Fibroblast of skin of scalp (primary cell): Measurements from ENCODE around the gene DAB1.
A peak's percentile ranks its signal among the peaks of the same experiment; 100 is the strongest.

Source experiments
- DNase-seq: peaks from one replicate; pipeline ENCODE4 v3.0.0-alpha.2; 2013

DAB1 gene

DNA sequence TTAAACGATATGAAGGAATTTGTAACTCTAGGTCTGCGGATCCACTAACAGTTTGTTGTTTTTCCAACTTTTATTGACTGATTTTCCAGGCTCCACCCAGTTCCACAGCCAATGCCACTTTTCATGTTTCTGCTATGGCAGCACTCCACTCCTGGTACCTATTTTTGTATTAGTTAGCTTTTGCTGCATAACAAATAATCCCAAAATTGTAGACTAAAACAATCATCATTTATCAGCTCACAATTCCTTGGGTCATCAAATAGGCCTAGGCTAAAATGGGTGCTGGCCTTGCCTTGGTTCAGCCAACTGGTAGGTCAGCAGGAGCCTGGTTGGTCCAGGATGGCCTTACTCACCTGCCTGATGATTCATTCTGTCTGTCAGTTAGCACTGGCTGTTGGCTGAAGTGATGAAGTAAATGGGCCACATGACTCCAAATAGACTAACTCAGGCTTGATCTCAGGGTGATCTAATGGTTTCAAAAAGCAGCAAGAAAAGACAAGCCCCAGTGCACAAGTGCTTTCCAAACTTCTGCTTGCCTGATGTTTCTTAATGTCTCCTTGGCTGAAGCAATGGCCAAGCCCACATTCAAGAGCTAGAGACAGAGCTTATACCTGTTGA is 454.9 kb downstream of the DAB1 start:
- DNase-seq, result no peak

DNA sequence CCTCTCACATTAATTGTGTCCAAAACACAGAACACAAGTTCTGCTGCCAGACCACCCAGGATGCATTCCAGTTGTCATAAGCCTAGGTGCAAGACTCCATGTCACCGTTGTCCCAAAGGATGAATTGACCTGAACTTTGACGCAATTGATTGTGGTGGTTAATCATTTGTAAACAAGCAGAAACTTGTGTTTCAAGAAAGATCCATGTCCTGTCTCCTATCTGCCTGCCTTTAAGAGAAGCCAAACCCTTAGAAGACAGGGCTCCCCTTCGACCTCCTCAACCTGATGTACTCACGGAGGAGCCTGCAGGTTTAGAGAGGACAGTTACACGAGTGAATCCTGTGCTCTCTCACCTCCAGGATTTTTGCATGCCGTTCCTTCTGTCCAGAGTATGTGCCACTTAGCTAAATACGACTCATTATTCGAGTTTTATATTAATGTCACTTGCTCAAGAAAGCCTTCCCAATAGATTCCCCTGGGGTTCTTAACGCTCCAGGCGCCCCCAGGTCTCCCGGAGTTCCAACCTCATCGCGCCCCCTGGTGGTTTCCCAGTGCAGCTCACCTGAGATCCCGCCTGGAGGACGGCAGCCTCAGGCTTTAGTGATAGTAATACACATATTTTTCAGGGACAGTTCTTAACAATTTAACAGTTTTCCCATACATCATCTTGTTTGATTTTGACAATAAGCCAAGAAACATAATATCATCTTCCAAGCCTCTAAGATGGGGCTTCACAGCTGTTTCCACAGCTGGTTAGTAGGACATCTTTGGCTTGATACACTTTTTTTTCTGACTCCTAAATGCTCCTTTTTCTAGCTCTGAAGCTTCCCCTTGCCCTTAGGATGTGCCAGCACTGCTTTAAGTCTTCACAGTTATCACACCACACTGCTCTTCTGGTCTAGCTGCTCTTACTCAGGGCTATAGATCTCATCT is 455.7 kb downstream of the DAB1 start:
- DNase-seq, result peak; percentile 31

DNA sequence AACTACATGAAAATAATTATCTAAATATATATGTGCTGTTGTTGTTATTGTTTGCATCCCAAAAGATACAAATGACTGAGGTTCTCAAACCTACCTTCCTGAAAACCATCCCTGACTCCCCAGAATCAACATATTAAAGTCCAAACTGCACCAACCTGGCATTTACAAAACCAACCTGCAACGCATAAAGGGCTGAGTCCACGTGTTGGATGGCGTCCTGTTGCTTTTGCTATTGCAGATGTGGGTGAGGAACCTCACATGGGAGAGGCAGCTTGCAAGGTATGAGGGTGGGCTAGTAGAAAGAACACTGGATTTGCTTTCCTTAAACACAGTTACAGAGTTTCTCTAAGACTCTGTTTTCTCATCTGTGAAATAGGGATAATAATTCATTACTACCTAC is 456.5 kb downstream of the DAB1 start:
- no peak for DNase-seq

DNA sequence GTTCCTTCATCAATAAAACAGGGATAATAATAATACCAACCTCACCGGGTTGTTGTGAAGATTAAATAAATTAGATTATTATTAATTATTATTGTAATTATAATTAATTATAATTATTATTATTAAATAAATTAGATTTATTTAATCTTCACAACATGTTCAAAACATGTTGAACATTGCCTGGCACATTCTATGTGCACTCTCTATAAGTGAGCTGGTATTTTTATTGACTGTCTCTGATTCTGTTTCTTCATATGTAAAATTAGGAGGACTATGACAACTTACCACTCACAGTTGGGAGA is 457.2 kb downstream of the DAB1 start:
- DNase-seq, result no peak

DNA sequence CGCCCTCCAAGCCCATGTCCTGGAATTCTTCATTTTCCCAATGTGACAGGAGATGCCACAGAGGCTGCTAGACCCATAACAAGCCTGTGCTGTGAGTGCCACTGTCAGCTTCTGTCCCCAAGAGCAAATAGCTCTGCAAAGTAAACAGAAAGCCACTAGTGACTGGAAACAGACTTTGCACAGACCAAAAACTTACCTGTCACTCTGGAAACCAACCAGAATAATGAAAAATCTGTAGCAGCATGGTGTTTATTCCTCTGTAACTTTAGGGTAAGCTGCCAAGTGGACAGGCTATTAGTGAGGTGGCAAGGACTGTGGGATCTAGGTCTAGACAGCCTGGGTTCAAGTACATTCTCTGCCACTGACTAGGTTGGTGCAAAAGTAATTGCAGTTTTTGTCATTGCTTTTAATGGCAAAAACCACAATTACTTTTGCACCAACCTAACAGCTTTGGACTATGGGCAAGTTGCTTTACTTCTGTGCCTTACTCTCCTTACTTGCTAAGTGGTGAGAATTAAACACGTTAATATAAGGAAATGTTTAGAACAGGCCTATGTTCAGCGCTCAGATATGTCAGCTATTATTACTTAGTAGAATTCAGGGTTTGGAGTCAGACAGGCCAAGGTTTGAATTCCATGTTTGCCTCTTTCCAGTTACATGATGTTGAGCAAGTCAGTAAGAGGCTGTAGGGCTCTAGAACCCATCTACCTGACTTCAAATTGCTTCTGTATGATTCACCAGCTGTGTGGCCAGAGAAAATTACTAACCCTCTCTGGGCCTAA is 457.8 kb downstream of the DAB1 start, which contains the start of gene C8B:
Gene C8B, minus strand, starts transcription at position 100 of the 782 bp plus-strand sequence. Its CDS starts 67 bp downstream, at position 33.
- no peak for DNase-seq

DNA sequence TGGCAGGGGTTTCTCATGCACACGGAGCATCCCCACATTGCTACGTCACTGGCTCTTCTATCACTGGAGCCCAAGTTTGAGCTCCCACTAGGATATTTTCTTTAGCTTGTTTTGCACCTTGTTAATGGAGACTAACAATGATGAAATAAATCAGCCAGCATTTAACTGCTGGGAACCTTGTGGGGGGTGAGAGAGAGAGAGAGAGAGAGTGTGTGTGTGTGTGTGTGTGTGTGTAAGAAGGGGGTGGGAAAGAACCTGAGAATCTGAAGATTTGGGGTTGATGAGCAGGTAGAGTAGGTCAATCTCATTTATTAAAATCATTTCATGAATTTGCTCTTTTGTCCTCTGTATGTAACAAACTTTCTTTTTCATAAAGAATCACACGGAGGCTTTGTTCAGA is 458.7 kb downstream of the DAB1 start:
- DNase-seq, result no peak

DNA sequence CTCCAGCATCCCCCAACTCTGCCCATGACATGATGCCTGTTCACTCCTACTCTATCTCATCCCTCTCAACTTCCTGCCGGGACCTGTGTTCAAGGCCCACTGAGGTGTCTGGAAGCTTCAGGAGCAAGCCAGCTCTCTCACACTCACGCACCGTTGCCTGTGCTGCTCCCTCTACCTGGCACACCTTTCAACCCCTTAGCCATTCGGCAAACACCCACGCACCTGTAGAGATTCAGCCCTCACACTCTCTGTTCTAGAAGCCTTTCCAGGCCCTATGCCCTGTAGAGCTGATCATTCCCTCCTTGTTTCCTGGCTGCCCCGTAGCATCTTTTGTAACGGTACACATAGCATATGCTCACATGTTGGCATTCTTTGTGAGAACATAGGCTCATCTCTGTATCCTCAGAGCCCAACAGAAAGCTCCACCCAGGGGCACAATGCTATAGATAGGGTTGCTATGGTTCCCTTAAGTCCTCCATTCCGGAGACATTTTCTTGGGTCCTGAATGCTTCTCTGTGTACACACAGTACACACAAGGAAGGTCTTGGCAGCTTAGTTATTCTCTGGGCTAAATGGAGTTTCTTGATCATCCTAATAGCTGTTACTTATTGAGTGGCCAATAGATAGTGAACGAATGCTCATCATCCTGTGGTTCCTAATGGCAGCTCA is 459.4 kb downstream of the DAB1 start:
- DNase-seq, result no peak

DNA sequence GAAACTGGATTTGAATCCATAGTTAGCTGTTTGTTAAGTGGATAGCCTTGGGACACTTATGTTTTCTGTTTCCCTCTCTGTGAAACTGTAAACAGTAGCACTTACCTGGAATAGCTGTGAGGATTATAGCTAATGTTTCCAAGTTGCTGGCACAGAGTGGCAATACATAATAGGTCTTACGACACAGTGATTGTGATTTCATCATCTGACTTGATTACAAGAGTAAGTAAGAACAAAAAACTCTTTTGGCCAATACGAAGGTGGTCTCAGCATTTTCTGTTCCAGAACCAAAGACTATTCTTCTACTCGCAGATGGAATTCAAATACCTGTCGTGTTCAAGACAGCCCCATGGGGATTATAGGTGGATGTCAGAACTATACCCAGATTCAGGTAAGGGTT is 460.2 kb downstream of the DAB1 start:
- DNase-seq, result no peak

DNA sequence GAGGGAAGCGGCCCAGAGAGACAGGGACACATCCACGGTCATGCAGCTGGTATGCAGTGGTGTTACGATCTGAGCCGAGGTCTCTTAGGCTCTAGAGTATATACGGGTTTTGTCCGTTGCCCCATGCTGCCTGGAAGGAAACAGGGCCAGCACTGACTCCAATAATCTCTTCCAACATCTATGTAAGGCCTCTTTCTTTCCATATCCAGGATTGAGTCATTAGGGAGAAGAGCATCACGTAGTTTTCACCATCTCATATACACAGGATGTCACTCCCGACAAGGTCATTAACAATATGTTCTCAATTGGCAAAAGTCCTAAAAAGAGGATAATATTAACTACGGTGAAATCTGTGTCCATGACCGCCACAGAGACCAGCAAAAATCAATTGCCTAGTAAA is 462.4 kb downstream of the DAB1 start:
- no peak for DNase-seq

DNA sequence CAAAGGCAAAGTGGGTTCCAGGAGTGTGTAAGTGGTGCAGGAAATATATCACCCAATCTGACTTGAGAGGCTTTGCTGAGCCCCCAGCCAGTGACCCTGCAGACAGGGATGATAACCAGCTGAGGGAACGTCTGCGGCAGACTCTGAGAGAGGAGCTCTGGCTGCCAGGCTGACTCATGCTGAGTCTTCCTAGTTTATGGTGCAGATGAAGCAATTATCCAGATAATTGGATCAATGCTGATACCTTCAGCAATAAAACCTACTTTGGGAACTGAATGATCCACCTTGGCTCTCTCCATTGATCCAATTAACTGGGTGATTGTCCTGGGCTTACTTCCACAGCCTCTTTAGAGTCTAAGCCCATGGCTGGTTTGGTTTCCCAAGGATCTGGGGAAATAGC is 465.3 kb downstream of the DAB1 start:
- DNase-seq, result peak; percentile 58

DNA sequence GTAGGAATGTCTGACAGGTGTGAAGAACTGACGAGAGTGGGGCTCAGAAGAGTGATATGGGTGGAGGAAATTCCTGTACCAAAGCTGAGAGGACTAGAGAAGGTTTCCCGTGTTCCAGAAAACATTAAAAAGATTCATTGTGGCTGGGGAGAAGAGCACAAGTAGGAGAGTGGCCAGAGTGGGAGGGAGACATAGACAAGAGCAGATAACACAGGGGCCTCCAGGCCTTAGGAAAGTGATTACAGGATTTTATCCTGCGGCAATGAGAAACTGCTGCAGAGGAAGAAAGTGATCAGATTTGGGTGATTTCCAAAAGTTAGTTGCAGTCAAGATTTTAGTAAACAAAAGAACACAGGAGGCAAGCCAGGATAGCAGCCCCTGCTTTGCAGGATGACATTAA is 465.9 kb downstream of the DAB1 start:
- no peak for DNase-seq

DNA sequence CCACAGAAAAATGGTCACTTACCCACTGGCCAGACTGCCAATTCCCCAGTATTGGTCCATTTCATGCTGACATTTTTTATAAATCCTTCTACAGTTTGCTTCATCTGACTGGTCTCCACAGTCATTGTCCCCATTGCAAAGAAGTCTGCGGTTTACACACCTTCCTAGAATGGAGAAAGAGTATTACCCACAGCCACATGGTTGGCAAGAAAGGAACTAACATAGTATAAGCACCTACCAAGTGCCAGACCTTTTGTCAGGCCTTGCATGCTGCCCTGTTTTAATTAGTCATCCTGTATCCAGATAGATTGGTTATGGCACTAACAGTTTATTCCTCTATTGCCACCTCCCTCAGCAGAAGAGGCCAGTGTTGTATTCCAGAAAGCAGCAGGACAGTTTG is 469.2 kb downstream of the DAB1 start:
- no peak for DNase-seq

DNA sequence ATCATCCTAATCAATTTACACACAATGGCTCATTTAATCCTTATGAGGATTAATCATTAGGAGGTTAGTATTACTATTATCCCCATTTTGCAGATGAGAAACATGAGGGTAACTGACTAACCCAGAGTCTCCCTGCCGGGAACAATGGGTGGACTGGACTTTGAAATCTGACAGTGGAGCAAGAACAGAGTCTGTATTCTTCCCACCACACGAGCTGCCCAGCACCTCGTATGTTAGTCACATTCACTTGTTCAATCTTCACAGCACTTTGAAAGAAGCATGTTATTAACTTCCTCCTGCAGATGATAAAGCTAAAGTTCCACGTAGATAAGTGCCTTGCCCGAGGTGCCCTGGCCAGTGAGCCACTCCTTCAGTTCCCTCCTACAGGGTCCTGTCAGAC is 470.5 kb downstream of the DAB1 start:
- DNase-seq, result no peak

DNA sequence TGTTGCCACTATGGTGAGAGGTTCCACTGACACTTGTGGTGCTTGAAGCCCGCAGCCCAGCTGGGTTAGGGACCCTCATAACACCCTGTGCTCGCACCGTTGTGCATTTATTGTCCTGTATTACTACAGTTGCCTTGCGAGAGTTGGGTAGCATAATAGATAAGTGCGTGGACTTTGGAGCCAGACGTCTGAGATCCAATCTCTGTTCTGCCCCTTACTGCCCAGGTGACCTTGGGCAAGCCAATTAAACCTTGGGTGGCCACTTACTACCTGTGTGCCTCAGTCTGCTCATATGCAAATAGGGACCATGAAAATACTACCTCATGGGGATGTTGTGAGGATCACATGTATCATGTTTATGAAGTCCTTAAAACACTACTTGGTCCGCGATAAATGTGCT is 471.4 kb downstream of the DAB1 start:
- DNase-seq, result no peak

DNA sequence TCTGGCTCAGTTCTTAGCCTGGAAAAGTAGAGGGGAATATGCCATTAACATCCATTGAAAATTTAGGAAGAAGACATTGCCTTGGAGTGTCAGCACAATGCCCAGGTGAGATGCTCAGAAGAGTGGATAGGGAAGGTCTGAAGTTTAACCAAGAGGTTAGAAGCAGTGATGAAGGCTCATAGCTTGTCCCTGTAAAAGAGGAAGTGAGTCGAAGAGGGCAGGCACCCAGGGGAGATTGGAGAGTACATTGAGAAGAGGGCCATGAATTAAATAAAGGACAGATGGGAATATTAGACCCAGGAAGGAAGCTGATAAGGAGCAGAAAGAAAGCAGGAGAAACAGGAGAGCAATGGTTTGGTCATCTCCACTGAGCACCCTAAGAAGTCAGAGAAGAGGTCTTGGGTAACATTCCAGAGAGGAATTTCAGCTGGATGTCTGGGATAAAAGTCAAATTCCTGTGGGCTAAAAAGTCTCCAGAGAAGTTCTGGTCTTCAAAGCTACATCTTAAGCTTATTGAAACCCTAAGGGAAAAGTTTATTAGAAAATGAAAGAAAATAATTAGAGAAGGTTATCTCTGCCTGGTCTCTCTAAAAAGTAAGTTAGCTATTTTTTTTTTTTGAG is 475.3 kb downstream of the DAB1 start:
- peak; percentile 75 for DNase-seq
